ENCODE data around the gene PSD4. TPM values are rescaled to one million over a fixed set of nuclear protein-coding genes. Genes with fewer than 3 reads are reported as not detected.

PSD4 gene
- polyA plus RNA-seq, 1 of the 3 experiments (the other 2 are of a cell fraction): 0.35 TPM

- Histone ChIP-seq H4K20me1 (ENCODE audit: insufficient read depth) (no peaks in the 10 kb centered on the region), H3K4me2 (no peak overlapping the region), H3K9me3 (no peaks in the 10 kb centered on the region), H3K27ac (ENCODE audit: low read depth in 2 of 2, low read length in 1 of 2) (no peak overlapping the region), H3K27me3 (ENCODE audit: insufficient read depth) (peaks cover 8% of the 10 kb centered on the region; the same call in 1 of the 2 replicates), H3K4me1 (ENCODE audit: control insufficient read depth in 1 of 2, insufficient read depth in 2 of 2, low read depth in 1 of 2, low read length in 1 of 2) (no peaks in the 10 kb centered on the region; a peak in 1 of 4 replicates), H2AFZ (ENCODE audit: low read depth) (no peak overlapping the region), H3K9me2 (no peaks in the 10 kb centered on the region), H3K9ac (no peak overlapping the region), H3K36me3 (replicated peaks in 1 of 2; ENCODE audit: control insufficient read depth in 1 of 2, insufficient read depth in 2 of 2, low read length in 1 of 2) (no peaks in the 10 kb centered on the region), H3K4me3 (ENCODE audit: low read depth in 2 of 2, low read length in 1 of 2) (no peak overlapping the region), H3K79me2 (ENCODE audit: insufficient read depth) (no peaks in the 10 kb centered on the region), H3F3A (replicated peaks; ENCODE audit: insufficient read depth) (no peaks in the 10 kb centered on the region)
- no peak for DNase-seq
- TF ChIP-seq RAD21 (IDR thresholded peaks at IDR 0.05; ENCODE audit: low read length) (no peak), RCOR1 (IDR thresholded peaks at IDR 0.05; ENCODE audit: low read length) (no peak), GABPA (IDR thresholded peaks at IDR 0.05; ENCODE audit: low read depth) (no peak), MEF2A (IDR thresholded peaks at IDR 0.05; ENCODE audit: borderline replicate concordance, low read depth) (no peak), YY1 (IDR thresholded peaks at IDR 0.05; ENCODE audit: low read depth) (no peak), RXRA (IDR thresholded peaks at IDR 0.05; ENCODE audit: borderline replicate concordance, low read depth) (no peak), CTCF (IDR thresholded peaks at IDR 0.05) (no peak), NRF1 (IDR thresholded peaks at IDR 0.05; ENCODE audit: low read depth, low read length) (no peak), ELF1 (IDR thresholded peaks at IDR 0.05) (no peak), IRF3 (IDR thresholded peaks at IDR 0.05; ENCODE audit: low read depth, low read length) (no peak), JUND (IDR thresholded peaks at IDR 0.05) (no peak), FOXM1 (IDR thresholded peaks at IDR 0.05; ENCODE audit: low read depth) (no peak), EZH2phosphoT487 (IDR thresholded peaks at IDR 0.05; ENCODE audit: borderline replicate concordance, low read depth) (no peak), CHD2 (IDR thresholded peaks at IDR 0.05; ENCODE audit: low read length, partially characterized antibody) (no peak), POLR2AphosphoS5 (IDR thresholded peaks at IDR 0.05; ENCODE audit: low read depth, low read length) (no peak), USF2 (IDR thresholded peaks at IDR 0.05; ENCODE audit: borderline replicate concordance, low read depth, low read length) (no peak), MXI1 (IDR thresholded peaks at IDR 0.05; ENCODE audit: low read depth, low read length) (no peak), ZBTB33 (IDR thresholded peaks at IDR 0.05; ENCODE audit: borderline replicate concordance, low read depth) (no peak)
- ChIA-PET CTCF (interaction anchor here (1.2 to 3.0 kb wide), 3 partner anchors 19 to 211 kb away, joined by 5 to 13 read pairs (median 6); no protein-coding TSS in a partner anchor), POLR2A (no interaction called here)
- 58% methylated on average over 8 of the region's 8 CpGs for WGBS (ENCODE audit: low lambda C conversion rate)
Measured at GRCh38 chr2:113179446-113180045, 5.8 kb downstream of the PSD4 start.

Data from SK-N-SH (cell line).